GM21786 (cell line): ENCODE data around the gene ISM1.

Experiments
- ATAC-seq: cut with Tn5 transposase; IDR thresholded peaks from one replicate; pipeline ENCODE4 v1.9.1; 2021; ENCODE audit not compliant: unreplicated experiment

The ISM1 gene

DNA sequence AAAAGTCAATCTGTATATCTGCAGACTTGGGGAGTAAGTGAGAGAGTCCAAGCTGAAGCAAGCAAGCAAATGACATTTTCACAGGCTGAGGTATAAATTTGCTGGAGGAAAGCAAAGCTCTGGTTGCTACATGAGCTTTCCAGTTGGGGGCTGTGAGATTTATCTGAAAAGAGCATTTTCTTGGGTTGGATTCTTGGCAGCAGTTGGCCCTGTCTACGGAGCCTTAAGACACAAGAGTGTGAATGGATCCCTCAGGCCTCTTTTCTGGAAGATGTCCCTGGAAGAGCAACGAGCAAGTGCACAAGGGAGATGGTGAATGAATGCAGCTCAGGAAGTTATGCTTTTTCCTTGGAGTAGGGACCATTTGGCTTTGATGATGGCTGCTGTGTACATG is 30.8 kb downstream of the ISM1 start:
- ATAC-seq = no peak

DNA sequence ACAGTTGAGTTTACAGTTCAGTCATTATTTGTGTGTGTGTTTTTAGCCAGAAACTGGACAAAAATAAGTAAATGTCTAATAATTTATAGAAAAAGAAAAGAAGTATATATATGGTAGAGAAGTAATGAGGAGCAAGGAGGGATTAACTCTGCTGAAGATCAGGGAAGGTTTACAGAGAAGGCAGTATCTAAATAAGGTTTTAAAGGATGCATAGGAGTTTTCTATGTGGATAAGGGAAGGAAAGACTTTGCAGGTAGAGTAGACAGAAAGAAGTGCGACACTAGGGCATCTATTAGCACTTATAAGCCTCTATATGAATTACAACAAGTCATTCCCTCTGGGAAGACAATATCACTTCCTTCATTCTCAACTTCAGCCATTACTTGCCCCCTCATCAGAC is 34.3 kb downstream of the ISM1 start:
- ATAC-seq = no peak

DNA sequence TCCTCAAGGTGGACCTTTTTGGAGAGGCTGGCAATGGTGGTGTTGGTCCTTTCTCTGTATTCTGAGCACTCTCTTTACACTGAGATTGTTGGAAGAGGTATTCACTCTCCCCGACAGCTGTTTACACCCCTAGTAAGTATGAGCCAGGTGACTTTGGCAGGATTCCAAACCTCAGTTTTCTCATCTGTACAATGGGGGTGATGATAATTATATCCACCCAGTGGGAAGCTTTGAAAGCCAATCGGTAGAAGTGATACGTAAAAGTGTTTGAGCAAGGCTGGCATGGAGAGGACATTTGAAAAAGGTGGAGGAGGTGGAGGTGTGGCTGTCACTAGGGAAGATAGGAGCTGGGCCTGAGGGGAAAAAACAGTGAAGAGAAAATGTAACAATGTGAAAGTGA is 35.5 kb downstream of the ISM1 start:
- no peak for ATAC-seq

DNA sequence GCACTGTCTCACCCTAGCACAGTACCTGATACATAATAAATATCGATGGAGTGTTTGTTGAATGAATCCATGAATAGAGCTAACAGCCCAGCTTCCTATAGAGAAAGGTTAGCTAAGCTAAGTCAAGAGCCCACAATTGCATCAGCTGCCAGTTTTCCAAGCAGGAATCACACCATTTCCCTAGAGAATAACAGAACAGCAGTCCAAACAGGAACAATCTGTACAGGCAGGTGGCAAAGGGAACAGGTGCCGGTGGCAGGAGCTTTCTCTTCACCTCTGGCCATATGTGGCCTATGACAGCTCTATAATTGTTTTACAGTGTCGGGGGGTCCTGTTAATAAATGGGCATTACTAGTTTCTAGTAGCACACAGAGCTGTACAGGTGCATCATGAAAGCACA is 38.8 kb downstream of the ISM1 start:
- no peak for ATAC-seq

DNA sequence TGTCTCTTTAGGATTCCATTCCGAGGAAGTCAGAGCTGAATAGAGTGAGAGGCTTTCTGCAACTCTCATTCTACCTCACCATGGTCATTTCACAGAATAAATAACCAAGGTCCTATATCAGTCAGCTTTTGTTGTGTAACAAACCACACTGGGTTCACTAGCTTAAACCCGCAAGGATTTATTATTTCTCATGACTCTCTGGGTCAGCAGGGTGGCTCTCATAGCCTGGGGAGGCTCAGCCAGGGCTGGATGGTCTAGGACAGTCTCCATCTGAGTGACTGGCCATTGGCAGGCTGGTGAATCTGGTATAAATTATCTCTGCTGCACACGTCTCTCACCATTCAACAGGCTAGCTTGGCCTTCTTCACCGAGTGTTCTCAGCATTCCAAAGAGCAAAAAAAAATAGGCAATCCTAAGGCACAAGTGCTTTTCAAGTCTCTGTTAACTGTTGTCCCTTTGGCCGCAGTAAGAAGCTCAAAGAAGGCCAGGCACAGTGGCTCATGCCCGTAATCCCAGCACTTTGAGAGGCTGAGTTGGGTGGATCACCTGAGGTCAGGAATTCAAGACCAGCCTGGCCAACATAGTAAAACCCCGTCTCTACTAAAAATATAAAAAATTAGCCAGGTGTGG is 39.7 kb downstream of the ISM1 start:
- no peak for ATAC-seq

DNA sequence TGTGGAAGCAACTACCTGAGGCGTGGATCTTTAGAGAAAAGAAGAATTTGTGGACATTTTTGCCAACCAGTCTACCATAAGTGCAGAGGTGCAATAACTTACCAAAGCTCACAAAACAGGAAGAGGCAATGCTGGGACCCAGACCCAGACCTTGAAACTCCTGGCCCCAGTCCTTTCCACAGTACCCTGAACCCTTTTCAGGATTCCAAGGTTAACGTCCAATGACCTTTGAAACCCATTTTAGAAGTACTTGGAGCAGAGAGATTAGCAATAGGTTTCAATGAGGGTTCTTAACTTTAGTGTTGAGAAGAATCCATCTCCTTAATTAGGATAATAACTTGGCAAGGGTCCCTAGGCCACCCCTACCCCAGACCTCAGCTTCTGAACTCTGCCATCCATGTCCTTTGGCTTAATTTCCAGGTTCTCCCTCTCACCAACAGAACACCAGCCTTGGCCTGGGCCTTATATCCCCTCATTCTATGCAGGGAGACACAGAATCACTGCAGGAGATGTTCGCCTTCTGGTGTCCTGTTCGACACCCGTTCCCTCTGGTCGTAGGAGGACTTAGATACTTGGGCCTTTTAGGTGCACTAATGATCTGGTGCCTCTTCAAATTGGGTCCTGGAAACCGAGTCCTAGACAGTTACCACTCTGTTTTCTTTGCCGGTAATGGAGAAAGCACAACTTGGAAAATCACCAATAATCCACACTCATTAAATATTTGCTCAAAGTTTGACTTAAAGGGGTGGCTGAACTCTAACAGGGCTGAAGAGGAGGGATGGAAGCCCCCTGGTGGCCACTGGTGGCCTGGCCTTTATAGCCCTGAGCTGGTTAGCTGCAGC is 40.6 kb downstream of the ISM1 start:
- ATAC-seq = peak; percentile 58

DNA sequence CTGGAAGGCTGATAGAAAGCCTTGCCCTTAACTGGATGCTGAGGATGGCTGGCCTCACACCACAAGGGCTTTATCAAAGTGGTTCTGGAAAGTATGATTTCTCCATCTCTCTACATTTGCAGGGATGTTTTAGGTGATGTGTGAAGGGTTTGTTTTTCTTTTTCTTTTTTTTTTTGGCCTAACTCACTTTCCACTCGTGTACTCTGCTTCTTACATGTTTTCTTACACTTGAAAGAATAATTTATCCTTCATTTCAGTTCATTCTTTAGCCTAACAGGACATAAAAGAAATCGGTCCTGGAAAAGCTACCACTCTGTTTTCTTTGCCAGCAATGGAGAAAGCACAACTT is 41.2 kb downstream of the ISM1 start:
- ATAC-seq = no peak

DNA sequence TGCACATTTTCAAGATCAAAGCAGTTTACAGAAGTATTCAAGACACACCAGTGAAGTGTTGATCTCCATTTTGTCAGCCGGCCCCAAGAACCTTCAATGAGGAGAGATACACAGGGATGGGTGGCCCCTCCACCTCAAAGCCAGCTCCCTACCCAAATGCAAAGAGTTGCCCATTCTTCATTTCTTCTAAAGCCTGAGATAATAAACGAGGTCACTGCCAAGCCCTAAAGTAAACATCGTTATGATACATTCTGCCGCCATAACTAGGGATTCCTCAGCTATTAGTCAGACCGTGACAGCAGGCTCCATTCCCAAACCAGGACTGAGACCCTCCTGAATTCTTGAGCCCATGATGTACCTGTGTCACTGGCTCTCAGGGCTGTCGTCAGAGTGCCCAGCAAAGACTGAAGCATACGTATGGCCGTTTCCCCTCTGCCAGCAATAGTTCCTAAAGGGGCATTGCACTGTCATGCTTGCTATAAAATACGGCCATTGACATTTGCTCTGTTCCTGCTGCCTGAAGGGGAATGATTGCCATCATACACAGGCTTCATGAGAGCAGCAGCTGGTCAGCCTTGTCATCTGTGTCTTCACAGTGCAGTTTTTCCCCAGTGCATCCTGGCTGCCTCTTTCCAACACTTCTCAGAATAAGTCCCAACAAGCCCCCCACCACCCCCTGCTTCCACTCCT is 41.7 kb downstream of the ISM1 start:
- ATAC-seq = no peak

DNA sequence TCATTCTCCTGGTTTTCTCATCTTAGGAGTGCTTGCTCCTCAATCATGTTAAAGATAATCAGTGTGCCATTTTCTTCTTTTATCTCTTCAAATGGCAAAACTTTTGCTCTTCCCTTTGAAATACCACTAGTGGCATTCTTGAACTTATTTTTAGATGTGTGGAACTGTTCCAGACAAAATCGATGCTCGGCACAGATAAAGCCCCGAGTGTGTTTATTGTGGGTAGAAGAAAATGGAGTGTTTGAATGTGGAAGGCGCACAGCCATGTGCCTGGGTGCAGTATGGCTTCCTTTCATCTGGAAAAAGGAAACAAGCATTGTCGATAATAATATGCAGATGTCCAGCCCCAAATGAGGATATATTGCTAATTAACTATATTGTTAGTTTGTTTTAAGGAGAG is 42.4 kb downstream of the ISM1 start:
- no peak for ATAC-seq

DNA sequence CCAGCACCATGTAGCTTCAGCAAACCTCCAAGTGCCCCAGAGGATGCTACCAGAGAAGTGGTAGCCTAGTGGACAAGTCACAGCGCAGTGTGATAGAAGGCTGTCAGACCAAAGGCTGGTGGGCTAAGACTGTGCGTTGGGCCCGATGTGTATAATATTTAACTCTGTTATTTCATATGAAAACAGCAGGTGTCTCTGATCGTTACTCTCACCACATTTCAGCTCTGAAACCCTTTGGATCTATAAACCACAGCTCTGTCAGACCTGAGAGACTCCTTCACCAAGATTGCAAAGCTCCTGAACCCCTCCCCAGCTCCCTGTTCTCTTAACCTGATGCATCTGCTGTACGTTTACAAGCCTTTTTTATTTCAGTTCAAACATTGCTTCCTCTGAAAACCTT is 43.8 kb downstream of the ISM1 start:
- ATAC-seq = no peak

DNA sequence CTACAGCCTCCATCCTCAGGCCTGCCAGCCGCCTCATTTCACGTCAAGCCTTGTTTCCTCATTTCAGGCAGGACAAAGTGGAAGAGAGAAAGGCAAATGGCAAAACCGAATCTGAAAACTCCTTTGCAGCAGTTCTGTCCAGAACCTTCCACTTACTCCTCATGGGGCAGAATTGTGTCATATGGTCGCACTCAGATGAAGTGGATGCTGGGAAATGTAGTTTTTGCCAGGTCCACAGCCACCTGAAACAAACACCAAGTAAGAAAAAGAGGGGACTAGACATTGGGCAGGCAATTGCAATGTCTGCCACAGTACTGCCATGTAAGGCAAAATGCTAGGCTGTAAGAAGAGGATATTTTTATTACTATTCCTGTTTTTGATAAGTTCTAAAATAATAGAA is 44.9 kb downstream of the ISM1 start:
- no peak for ATAC-seq

DNA sequence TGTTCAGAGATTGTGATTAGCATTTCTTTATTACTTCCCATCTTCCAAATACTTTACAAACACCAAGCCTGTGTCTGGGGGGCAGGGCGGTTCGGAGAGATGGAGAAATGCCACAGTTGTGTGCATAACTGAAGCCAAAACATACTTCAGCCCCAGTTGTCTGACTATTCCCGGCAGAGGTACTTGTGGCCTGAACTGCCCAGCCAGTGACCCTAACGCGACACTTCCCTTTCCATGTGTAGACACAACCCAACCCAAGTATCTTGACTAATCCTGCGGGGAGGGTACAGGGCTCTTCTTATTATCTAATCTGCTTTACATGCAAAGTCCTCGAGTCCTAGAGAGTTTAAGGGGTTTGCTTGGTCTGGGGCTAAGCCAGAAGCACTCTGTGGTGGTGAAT is 46.2 kb downstream of the ISM1 start:
- no peak for ATAC-seq

DNA sequence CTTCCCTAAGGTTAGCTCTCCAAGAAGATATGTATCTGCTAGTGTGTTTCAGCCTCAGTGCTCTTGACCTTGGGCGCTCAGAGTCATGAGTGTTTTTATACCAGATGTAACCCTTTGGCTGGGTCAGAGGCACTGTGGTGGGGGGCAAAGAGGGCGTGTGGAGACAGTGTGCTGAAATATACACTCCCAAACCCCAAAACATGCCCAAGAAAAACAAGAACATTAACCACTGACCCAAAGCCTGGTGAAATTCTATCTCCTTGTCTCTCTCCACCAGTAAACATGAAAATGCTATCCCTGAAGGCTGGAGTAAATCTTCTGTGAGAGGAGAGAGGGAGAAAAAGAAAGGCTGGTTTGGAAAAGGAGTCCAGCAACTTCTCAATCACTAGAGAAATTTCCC is 47.9 kb downstream of the ISM1 start:
- ATAC-seq = no peak

DNA sequence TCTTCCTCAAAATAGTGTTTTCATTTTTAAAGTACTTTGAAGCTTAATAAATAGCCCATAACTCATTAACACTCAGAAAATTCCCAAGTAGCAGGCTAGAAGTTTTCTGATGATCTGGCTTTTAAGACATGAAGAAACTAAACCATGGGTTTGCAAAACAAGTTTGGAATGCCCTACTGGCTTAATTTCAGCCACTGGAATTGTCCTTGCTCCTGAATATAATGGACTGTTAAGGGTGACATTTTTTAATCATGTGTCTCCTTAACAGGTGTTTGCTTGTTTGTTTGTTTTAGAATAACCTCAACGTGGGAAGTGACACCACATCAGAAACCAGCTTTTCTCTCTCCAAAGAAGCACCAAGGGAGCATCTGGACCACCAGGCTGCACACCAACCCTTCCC is 49.1 kb downstream of the ISM1 start:
- no peak for ATAC-seq

DNA sequence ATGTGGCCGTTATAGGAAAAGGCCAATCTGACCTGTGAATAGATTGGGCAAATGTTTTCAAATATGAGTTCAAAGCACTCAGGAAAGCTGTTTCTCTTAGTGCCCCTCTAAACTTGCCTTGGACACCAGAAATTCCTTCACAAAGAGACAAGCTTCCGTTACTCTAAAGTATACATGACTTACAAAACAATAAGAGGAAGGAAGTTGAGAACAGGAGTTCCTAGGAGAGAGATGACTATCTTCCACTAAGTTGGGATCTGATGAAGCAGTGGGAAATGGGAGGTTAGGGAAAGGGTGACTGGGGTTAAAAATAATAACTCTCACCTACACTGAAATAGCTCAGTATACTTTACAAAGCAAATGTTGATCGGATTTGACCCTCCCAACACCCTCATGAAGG is 50.0 kb downstream of the ISM1 start:
- ATAC-seq = no peak

DNA sequence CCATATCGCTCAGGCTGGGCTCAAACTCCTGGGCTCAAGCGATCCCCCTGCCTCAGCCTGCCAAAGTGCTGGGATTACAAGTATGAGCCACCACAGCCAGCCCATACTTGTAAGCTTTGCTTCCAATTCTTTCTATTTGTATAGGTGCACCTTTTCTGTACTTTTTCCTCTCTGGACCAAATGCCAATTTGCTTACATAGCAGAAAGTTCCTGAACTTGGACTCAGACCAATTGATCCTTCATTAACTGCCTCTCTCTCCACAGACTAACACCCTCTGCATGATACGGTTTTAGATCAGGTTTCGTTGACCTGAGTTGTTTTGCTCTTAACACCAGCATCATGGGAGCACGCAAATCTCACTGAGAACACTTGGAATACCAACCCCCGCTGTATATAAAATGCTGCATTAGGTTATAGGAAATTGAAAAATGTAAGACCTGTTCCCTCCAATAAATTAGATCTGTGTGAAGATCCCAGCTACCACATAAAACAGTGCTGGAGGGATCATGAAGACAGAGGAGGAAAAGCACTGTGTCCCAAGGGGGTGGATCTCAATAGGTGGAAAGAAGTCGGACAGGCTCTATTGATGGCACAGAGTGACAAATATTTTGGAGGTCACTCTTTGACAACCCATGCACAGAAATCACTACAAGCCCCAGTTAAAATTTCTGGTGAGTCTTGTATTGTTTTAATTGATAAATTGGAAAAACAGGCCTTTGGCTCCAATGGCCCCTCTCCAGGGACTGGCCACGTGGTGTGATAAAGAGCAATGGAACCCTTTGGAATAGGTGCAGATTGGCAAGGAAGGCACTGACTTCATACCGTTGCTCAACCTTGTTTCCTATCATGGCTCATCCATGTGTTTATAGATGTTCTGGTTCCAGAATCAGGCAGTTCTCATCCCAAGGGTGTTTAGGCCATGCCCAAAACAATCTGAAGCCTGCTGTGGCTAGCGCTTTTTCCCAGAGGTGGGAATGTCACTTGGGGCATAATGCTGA is 51.2 kb downstream of the ISM1 start:
- no peak for ATAC-seq

DNA sequence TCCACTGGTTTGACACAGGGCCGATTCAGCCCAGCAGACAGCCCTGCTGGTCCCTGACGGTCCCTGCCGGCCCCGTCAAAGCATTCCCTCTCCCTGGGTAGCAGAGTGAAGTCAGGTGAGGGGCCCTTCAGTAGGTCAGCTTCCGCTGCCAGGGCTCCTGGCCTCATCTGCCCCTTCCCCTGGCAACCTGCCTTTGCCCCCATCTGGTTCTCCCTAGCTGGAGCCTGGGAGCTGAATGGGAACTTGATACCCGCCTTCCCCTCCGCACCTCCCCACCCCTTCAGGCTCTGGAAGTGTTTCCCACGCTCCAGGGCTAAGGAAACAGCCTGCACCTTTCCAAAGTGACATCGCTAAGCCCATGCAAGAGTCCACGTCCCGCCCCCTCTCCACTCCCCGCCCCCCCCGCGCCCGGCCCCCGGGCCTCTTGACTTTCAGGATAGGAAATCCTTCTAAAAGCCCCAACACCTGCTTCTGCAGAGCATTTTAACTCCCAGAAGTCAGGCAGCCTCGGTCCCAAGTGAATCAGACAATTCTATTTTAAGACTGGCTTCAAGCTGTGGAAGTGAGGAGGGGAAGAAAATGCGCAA is 53.3 kb downstream of the ISM1 start:
- ATAC-seq = no peak

DNA sequence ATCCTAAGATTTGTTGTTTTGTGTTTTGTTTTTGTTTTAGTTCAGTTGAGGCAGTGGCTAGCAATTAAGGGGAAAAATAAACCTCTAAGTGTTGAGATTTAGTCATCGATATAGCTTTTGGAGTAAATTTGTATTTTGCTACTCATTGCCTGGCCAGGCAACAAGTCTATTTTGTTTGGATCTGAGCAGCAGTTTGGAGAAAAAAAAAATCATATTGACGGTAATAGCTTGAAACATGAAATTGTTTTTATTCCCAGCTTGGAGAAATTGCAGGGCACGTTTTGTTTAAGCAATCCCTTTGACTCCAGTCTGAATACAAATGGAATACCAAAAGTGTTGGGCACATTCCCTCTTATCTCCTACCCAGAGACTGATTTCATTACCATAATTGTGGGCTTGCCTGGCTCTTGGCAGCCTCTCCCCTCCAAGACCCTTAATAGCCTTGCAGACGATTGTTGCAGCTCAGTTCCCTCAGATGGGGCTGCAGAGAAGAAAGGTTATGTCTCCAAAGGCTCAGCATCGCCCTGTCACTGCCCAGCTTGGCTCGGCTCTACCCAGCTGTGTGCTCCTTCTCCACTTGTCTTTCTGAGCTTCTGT is 56.0 kb downstream of the ISM1 start:
- ATAC-seq = no peak

DNA sequence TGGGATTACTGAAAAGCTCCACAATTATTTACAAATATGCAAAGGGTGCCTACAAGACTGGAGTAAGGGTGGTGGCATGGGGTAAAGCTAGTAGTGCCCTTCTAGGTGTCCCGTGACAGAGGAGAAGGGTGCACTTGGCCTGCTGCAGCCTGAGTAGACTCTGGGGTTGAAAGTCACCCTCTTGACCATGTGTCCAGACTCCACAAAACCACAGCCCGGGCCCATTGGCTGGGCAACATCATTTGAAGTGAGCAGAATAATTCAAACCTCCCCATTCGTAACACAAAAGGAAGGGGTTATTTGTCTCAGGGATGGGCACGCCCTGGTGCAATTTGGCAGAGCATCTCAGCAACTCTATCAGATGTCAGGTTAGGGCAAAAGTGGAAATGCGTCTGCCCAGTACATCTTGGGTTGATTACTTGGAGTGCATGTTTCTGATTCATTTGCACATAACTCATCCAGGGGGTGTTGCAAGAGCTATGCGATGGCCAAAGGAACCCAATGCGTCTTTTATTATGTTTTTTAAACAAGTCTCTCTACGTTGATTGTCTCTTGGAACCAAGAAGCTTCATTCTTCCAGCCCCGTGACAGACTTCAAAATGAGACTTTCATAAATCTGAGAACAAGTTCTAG is 56.7 kb downstream of the ISM1 start:
- no peak for ATAC-seq
